Measurements from ENCODE around the gene RAB30.

Gene RAB30

GRCh38 chr11:82995754-82996398 lies 75.8 kb downstream of the RAB30 start:
- Histone ChIP-seq H3K9me3 (ENCODE audit: severe bottlenecking) (no peaks in the 10 kb centered on the region), H3K4me1 (ENCODE audit: insufficient read depth, poor library complexity, severe bottlenecking) (peaks cover 3% of the 10 kb centered on the region), H3K4me3 (ENCODE audit: severe bottlenecking) (no peak overlapping the region), H3K27me3 (ENCODE audit: insufficient read depth, poor library complexity, severe bottlenecking) (no peaks in the 10 kb centered on the region), H3K36me3 (ENCODE audit: low read depth) (no peaks in the 10 kb centered on the region), H3K27ac (ENCODE audit: poor library complexity, severe bottlenecking) (no peak overlapping the region)
- ATAC-seq (ENCODE audit: low read depth), result no peak
- DNase-seq (ENCODE audit: low spot score), result no peak
- no peak for TF ChIP-seq CTCF (IDR thresholded peaks at IDR 0.05; ENCODE audit: poor library complexity, severe bottlenecking)

GRCh38 chr11:82995235-82995634 lies 76.5 kb downstream of the RAB30 start:
- no peaks in the 10 kb centered on the region for H3K27me3 ChIP-seq (ENCODE audit: insufficient read depth, poor library complexity, severe bottlenecking)
- DNase-seq (ENCODE audit: low spot score) (no peak), ATAC-seq (ENCODE audit: low read depth) (no peak)
- no peak overlapping the region for H3K4me3 ChIP-seq (ENCODE audit: severe bottlenecking)
- no peaks in the 10 kb centered on the region for H3K36me3 ChIP-seq (ENCODE audit: low read depth)
- no peak overlapping the region for H3K27ac ChIP-seq (ENCODE audit: poor library complexity, severe bottlenecking)
- no peak for TF ChIP-seq CTCF (IDR thresholded peaks at IDR 0.05; ENCODE audit: poor library complexity, severe bottlenecking)
- H3K9me3 ChIP-seq (ENCODE audit: severe bottlenecking), result no peaks in the 10 kb centered on the region
- peaks cover 3% of the 10 kb centered on the region for H3K4me1 ChIP-seq (ENCODE audit: insufficient read depth, poor library complexity, severe bottlenecking)

- Histone ChIP-seq H3K4me1 (ENCODE audit: insufficient read depth, poor library complexity, severe bottlenecking) (peaks cover 3% of the 10 kb centered on the region), H3K4me3 (ENCODE audit: severe bottlenecking) (no peak overlapping the region), H3K27ac (ENCODE audit: poor library complexity, severe bottlenecking) (no peak overlapping the region), H3K27me3 (ENCODE audit: insufficient read depth, poor library complexity, severe bottlenecking) (no peaks in the 10 kb centered on the region), H3K36me3 (ENCODE audit: low read depth) (no peaks in the 10 kb centered on the region), H3K9me3 (ENCODE audit: severe bottlenecking) (no peaks in the 10 kb centered on the region)
- DNase-seq (ENCODE audit: low spot score), result no peak
- no peak for ATAC-seq (ENCODE audit: low read depth)
- TF ChIP-seq CTCF (IDR thresholded peaks at IDR 0.05; ENCODE audit: poor library complexity, severe bottlenecking), result no peak
Observed at GRCh38 chr11:82994604-82995230, 77.0 kb downstream of the RAB30 start.

GRCh38 chr11:82992223-82992622 lies 79.5 kb downstream of the RAB30 start:
- H3K36me3 ChIP-seq (ENCODE audit: low read depth), result no peaks in the 10 kb centered on the region
- ATAC-seq (ENCODE audit: low read depth) (no peak), DNase-seq (ENCODE audit: low spot score) (no peak)
- H3K9me3 ChIP-seq (ENCODE audit: severe bottlenecking), result no peaks in the 10 kb centered on the region
- H3K27me3 ChIP-seq (ENCODE audit: insufficient read depth, poor library complexity, severe bottlenecking), result no peaks in the 10 kb centered on the region
- H3K4me3 ChIP-seq (ENCODE audit: severe bottlenecking), result no peak overlapping the region
- no peak overlapping the region for H3K27ac ChIP-seq (ENCODE audit: poor library complexity, severe bottlenecking)
- TF ChIP-seq CTCF (IDR thresholded peaks at IDR 0.05; ENCODE audit: poor library complexity, severe bottlenecking), result no peak
- peaks cover 3% of the 10 kb centered on the region for H3K4me1 ChIP-seq (ENCODE audit: insufficient read depth, poor library complexity, severe bottlenecking)
